ENCODE measurements around the gene FAM227B.
"Not testable (repeated sequence)": the region's sequence is repeated elsewhere in the genome, so short reads cannot be mapped to it uniquely, and the experiment has no call there.

The FAM227B gene, protein sequence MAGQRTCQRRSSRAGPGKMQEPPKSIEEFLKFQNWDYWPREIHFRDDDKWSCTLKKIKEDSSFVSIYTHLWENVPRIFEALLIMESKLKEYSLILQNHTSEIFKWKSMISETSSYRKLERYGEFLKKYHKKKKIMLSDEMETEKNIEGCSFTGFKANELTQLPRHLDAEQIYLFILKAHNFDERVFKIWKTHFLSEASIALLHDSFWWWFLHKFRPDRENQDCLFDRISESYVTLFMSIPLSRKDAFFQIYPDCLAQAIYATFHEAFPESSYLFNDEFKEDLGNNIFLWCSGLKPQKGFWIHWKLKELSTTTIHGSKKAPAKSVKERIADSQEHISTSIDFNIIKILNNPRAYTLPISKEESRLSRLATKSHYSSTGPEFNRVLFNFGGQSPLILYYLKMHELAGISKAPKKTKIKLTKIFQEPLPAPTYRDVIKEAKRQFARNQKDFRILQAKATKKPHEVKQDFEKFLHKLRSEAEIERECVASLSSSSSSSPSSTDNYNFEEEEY

GRCh38 chr15:49620658-49621368 is at the start of gene FAM227B, which contains the start of gene DTWD1:
FAM227B (minus strand) TSS chr15:49620818; CDS start chr15:49615171, 5,647 bp downstream.
DTWD1 (plus strand) TSS chr15:49621048; CDS start chr15:49625168, 4,120 bp downstream.
- Histone ChIP-seq H3K4me3 (ENCODE audit: low read depth in 1 of 5, low read length in 5 of 5) (peak within 1 kb of the TSS; percentile 79 to 89 (median 85)), H3K36me3 (ENCODE audit: control insufficient read depth in 5 of 5, insufficient read depth in 5 of 5, low read length in 5 of 5) (peaks cover 2 to 10% (median 6%) of the 10 kb centered on the region in 5 donors), H3K27ac (ENCODE audit: low read depth, low read length) (peak within 1 kb of the TSS; percentile 99), H3K9me3 (ENCODE audit: control insufficient read depth in 5 of 5, low read length in 5 of 5) (peaks cover 0 to 8% (median 7%) of the 10 kb centered on the region in 5 donors), H3K9ac (ENCODE audit: low read length in 5 of 5) (peak within 1 kb of the TSS; percentile 57 to 95 (median 92)), H3K27me3 (ENCODE audit: control insufficient read depth in 5 of 5, insufficient read depth in 4 of 5, low read length in 5 of 5) (no peaks in the 10 kb centered on the region), H3K4me1 (ENCODE audit: control insufficient read depth in 5 of 5, insufficient read depth in 5 of 5, low read length in 5 of 5) (peaks cover 2 to 33% (median 32%) of the 10 kb centered on the region in 5 donors)

DNA sequence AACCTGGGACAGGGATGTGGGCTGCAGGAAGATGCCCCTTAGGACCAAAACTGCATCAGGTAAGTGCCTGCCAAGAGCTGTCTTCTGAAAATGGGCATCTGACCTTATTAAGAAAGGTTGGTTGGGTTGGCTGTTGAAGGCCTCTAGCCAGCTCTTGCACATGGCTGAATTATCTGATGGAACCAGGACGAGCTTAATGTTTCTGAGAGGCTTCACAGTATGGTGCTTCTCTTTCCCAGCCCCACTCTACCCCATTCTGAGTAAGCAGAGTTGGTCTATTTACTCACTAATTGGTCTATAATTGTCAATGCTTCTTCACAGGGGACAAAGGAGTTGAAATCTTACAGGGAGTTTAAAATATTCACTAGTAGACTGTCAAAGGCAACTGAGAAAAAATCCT is 48.7 kb upstream of the FAM227B start:
- H3K9ac ChIP-seq (ENCODE audit: low read length in 5 of 5): no peak overlapping the region
- no peaks in the 10 kb centered on the region for H3K27me3 ChIP-seq (ENCODE audit: control insufficient read depth in 5 of 5, insufficient read depth in 4 of 5, low read length in 5 of 5)
- no peaks in the 10 kb centered on the region for H3K36me3 ChIP-seq (ENCODE audit: control insufficient read depth in 5 of 5, insufficient read depth in 5 of 5, low read length in 5 of 5)
- H3K4me3 ChIP-seq (ENCODE audit: low read depth in 1 of 5, low read length in 5 of 5): no peak overlapping the region
- H3K27ac ChIP-seq (ENCODE audit: low read depth, low read length): no peak overlapping the region
- no peaks in the 10 kb centered on the region for H3K4me1 ChIP-seq (ENCODE audit: control insufficient read depth in 5 of 5, insufficient read depth in 5 of 5, low read length in 5 of 5)
- H3K9me3 ChIP-seq (ENCODE audit: control insufficient read depth in 5 of 5, low read length in 5 of 5): no peaks in the 10 kb centered on the region

GRCh38 chr15:49666486-49666885 is 45.9 kb upstream of the FAM227B start:
- H3K27ac ChIP-seq (ENCODE audit: low read depth, low read length); H3K36me3 ChIP-seq (ENCODE audit: control insufficient read depth in 5 of 5, insufficient read depth in 5 of 5, low read length in 5 of 5); H3K4me1 ChIP-seq (ENCODE audit: control insufficient read depth in 5 of 5, insufficient read depth in 5 of 5, low read length in 5 of 5); H3K9me3 ChIP-seq (ENCODE audit: control insufficient read depth in 5 of 5, low read length in 5 of 5); H3K4me3 ChIP-seq (ENCODE audit: low read depth in 1 of 5, low read length in 5 of 5); H3K27me3 ChIP-seq (ENCODE audit: control insufficient read depth in 5 of 5, insufficient read depth in 4 of 5, low read length in 5 of 5); H3K9ac ChIP-seq (ENCODE audit: low read length in 5 of 5): not testable (repeated sequence)

GRCh38 chr15:49664716-49665115 is 44.1 kb upstream of the FAM227B start:
- Histone ChIP-seq H3K4me1 (ENCODE audit: control insufficient read depth in 5 of 5, insufficient read depth in 5 of 5, low read length in 5 of 5) (no peaks in the 10 kb centered on the region), H3K27me3 (ENCODE audit: control insufficient read depth in 5 of 5, insufficient read depth in 4 of 5, low read length in 5 of 5) (no peaks in the 10 kb centered on the region), H3K4me3 (ENCODE audit: low read depth in 1 of 5, low read length in 5 of 5) (no peak overlapping the region), H3K36me3 (ENCODE audit: control insufficient read depth in 5 of 5, insufficient read depth in 5 of 5, low read length in 5 of 5) (no peaks in the 10 kb centered on the region), H3K9ac (ENCODE audit: low read length in 5 of 5) (no peak overlapping the region), H3K27ac (ENCODE audit: low read depth, low read length) (no peak overlapping the region), H3K9me3 (ENCODE audit: control insufficient read depth in 5 of 5, low read length in 5 of 5) (no peaks in the 10 kb centered on the region)

DNA sequence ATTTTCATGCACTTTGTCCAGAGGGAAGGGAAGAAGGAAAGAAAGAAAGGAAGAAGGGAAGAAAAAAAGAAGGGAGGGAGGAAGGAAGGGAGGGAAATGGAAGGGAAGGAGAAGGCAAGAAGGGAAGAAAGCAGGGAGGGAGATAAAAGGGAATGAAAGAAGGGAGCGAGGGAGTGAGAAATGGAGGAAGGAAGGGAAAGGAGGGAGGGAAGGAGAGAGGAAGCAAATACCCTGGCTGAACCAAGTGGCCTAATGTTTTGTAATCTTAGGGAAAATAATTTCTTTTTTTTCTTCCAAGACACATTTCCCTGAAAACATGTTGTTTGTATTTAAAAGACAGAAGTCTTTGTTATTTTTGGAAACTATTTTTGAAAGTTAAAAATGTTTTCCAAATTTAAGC is 36.1 kb upstream of the FAM227B start:
- no peak overlapping the region for H3K9ac ChIP-seq (ENCODE audit: low read length in 5 of 5)
- no peaks in the 10 kb centered on the region for H3K36me3 ChIP-seq (ENCODE audit: control insufficient read depth in 5 of 5, insufficient read depth in 5 of 5, low read length in 5 of 5)
- H3K4me1 ChIP-seq (ENCODE audit: control insufficient read depth in 5 of 5, insufficient read depth in 5 of 5, low read length in 5 of 5): peaks cover 0 to 2% (median 0%) of the 10 kb centered on the region in 5 donors
- no peak overlapping the region for H3K4me3 ChIP-seq (ENCODE audit: low read depth in 1 of 5, low read length in 5 of 5)
- H3K27me3 ChIP-seq (ENCODE audit: control insufficient read depth in 5 of 5, insufficient read depth in 4 of 5, low read length in 5 of 5): no peaks in the 10 kb centered on the region
- H3K9me3 ChIP-seq (ENCODE audit: control insufficient read depth in 5 of 5, low read length in 5 of 5): peaks cover 3 to 20% (median 19%) of the 10 kb centered on the region in 5 donors
- H3K27ac ChIP-seq (ENCODE audit: low read depth, low read length): no peak overlapping the region

GRCh38 chr15:49652922-49653321 is 32.3 kb upstream of the FAM227B start:
- no peak overlapping the region for H3K9ac ChIP-seq (ENCODE audit: low read length in 5 of 5)
- no peaks in the 10 kb centered on the region for H3K27me3 ChIP-seq (ENCODE audit: control insufficient read depth in 5 of 5, insufficient read depth in 4 of 5, low read length in 5 of 5)
- H3K36me3 ChIP-seq (ENCODE audit: control insufficient read depth in 5 of 5, insufficient read depth in 5 of 5, low read length in 5 of 5): no peaks in the 10 kb centered on the region
- no peak overlapping the region for H3K4me3 ChIP-seq (ENCODE audit: low read depth in 1 of 5, low read length in 5 of 5)
- H3K4me1 ChIP-seq (ENCODE audit: control insufficient read depth in 5 of 5, insufficient read depth in 5 of 5, low read length in 5 of 5): peaks cover 0 to 2% (median 0%) of the 10 kb centered on the region in 5 donors
- H3K9me3 ChIP-seq (ENCODE audit: control insufficient read depth in 5 of 5, low read length in 5 of 5): peaks cover 3 to 20% (median 19%) of the 10 kb centered on the region in 5 donors
- no peak overlapping the region for H3K27ac ChIP-seq (ENCODE audit: low read depth, low read length)

- Histone ChIP-seq H3K9me3 (ENCODE audit: control insufficient read depth in 5 of 5, low read length in 5 of 5) (peaks cover 3 to 20% (median 19%) of the 10 kb centered on the region in 5 donors), H3K27ac (ENCODE audit: low read depth, low read length) (no peak overlapping the region), H3K27me3 (ENCODE audit: control insufficient read depth in 5 of 5, insufficient read depth in 4 of 5, low read length in 5 of 5) (no peaks in the 10 kb centered on the region), H3K4me1 (ENCODE audit: control insufficient read depth in 5 of 5, insufficient read depth in 5 of 5, low read length in 5 of 5) (peaks cover 0 to 5% (median 4%) of the 10 kb centered on the region in 5 donors), H3K36me3 (ENCODE audit: control insufficient read depth in 5 of 5, insufficient read depth in 5 of 5, low read length in 5 of 5) (peaks cover 0 to 6% (median 2%) of the 10 kb centered on the region in 5 donors), H3K4me3 (ENCODE audit: low read depth in 1 of 5, low read length in 5 of 5) (no peak overlapping the region), H3K9ac (ENCODE audit: low read length in 5 of 5) (no peak overlapping the region)
Observed at GRCh38 chr15:49650676-49651075, 30.1 kb upstream of the FAM227B start.

- peaks cover 0 to 6% (median 2%) of the 10 kb centered on the region in 5 donors for H3K36me3 ChIP-seq (ENCODE audit: control insufficient read depth in 5 of 5, insufficient read depth in 5 of 5, low read length in 5 of 5)
- peaks cover 0 to 8% (median 6%) of the 10 kb centered on the region in 5 donors for H3K4me1 ChIP-seq (ENCODE audit: control insufficient read depth in 5 of 5, insufficient read depth in 5 of 5, low read length in 5 of 5)
- H3K4me3 ChIP-seq (ENCODE audit: low read depth in 1 of 5, low read length in 5 of 5): no peak overlapping the region
- H3K27me3 ChIP-seq (ENCODE audit: control insufficient read depth in 5 of 5, insufficient read depth in 4 of 5, low read length in 5 of 5): no peaks in the 10 kb centered on the region
- no peak overlapping the region for H3K27ac ChIP-seq (ENCODE audit: low read depth, low read length)
- H3K9ac ChIP-seq (ENCODE audit: low read length in 5 of 5): no peak overlapping the region
- H3K9me3 ChIP-seq (ENCODE audit: control insufficient read depth in 5 of 5, low read length in 5 of 5): peaks cover 3 to 20% (median 19%) of the 10 kb centered on the region in 5 donors
Observed at GRCh38 chr15:49649987-49650386, 29.4 kb upstream of the FAM227B start.

GRCh38 chr15:49646891-49647290 is 26.3 kb upstream of the FAM227B start:
- Histone ChIP-seq H3K27ac (ENCODE audit: low read depth, low read length) (no peak overlapping the region), H3K36me3 (ENCODE audit: control insufficient read depth in 5 of 5, insufficient read depth in 5 of 5, low read length in 5 of 5) (peaks cover 2 to 16% (median 4%) of the 10 kb centered on the region in 5 donors), H3K9me3 (ENCODE audit: control insufficient read depth in 5 of 5, low read length in 5 of 5) (peaks cover 0 to under 1% (median 0%) of the 10 kb centered on the region in 5 donors), H3K9ac (ENCODE audit: low read length in 5 of 5) (no peak overlapping the region), H3K4me3 (ENCODE audit: low read depth in 1 of 5, low read length in 5 of 5) (no peak overlapping the region), H3K27me3 (ENCODE audit: control insufficient read depth in 5 of 5, insufficient read depth in 4 of 5, low read length in 5 of 5) (no peaks in the 10 kb centered on the region), H3K4me1 (ENCODE audit: control insufficient read depth in 5 of 5, insufficient read depth in 5 of 5, low read length in 5 of 5) (peaks cover 0 to 19% (median 13%) of the 10 kb centered on the region in 5 donors)

All from subcutaneous abdominal adipose tissue (tissue), 5 donors.